ENCODE measurements around the gene MAMLD1. TPM values are rescaled to one million over a fixed set of nuclear protein-coding genes. Genes with fewer than 3 reads are reported as not detected.

MAMLD1 gene
- total RNA-seq, 1 donor from 2014 or later, result 5.0 TPM

GRCh38 chrX:150332023-150332422, 31.1 kb upstream of the MAMLD1 start:
- Histone ChIP-seq H3K4me3 (no peak overlapping the region), H3K9me3 (no peaks in the 10 kb centered on the region), H3K36me3 (no peaks in the 10 kb centered on the region), H3K4me1 (no peaks in the 10 kb centered on the region), H3K27ac (no peak overlapping the region), H3K27me3 (no peaks in the 10 kb centered on the region)
- no peak for TF ChIP-seq CTCF (IDR thresholded peaks at IDR 0.05)
- ATAC-seq, result no peak
- no peak for DNase-seq
- intact Hi-C loops (cut with DNase I), result no loop called here

GRCh38 chrX:150334100-150334499, 29.0 kb upstream of the MAMLD1 start:
- no peaks in the 10 kb centered on the region for H3K4me1 ChIP-seq
- no peak overlapping the region for H3K4me3 ChIP-seq
- H3K27me3 ChIP-seq, result no peaks in the 10 kb centered on the region
- no peaks in the 10 kb centered on the region for H3K9me3 ChIP-seq
- no peak overlapping the region for H3K27ac ChIP-seq
- intact Hi-C loops (cut with DNase I), result no loop called here
- ATAC-seq (no peak), DNase-seq (no peak)
- no peaks in the 10 kb centered on the region for H3K36me3 ChIP-seq
- TF ChIP-seq CTCF (IDR thresholded peaks at IDR 0.05), result no peak

GRCh38 chrX:150334981-150335380, 28.1 kb upstream of the MAMLD1 start:
- H3K4me3 ChIP-seq, result no peak overlapping the region
- intact Hi-C loops (cut with DNase I), result no loop called here
- no peaks in the 10 kb centered on the region for H3K9me3 ChIP-seq
- no peaks in the 10 kb centered on the region for H3K27me3 ChIP-seq
- ATAC-seq (no peak), DNase-seq (no peak)
- TF ChIP-seq CTCF (IDR thresholded peaks at IDR 0.05), result no peak
- no peaks in the 10 kb centered on the region for H3K4me1 ChIP-seq
- no peaks in the 10 kb centered on the region for H3K36me3 ChIP-seq
- no peak overlapping the region for H3K27ac ChIP-seq

- Histone ChIP-seq H3K4me1 (no peaks in the 10 kb centered on the region), H3K36me3 (no peaks in the 10 kb centered on the region), H3K27me3 (no peaks in the 10 kb centered on the region), H3K9me3 (no peaks in the 10 kb centered on the region), H3K4me3 (no peak overlapping the region), H3K27ac (no peak overlapping the region)
- no peak for TF ChIP-seq CTCF (IDR thresholded peaks at IDR 0.05)
- no peak for DNase-seq
- ATAC-seq, result no peak
- intact Hi-C loops (cut with DNase I), result no loop called here
Measured at GRCh38 chrX:150337026-150337425, 26.1 kb upstream of the MAMLD1 start.

GRCh38 chrX:150337536-150337935, 25.6 kb upstream of the MAMLD1 start:
- intact Hi-C loops (cut with DNase I), result no loop called here
- no peak for ATAC-seq
- Histone ChIP-seq H3K27me3 (no peaks in the 10 kb centered on the region), H3K4me3 (no peak overlapping the region), H3K4me1 (no peaks in the 10 kb centered on the region), H3K27ac (no peak overlapping the region), H3K9me3 (no peaks in the 10 kb centered on the region), H3K36me3 (no peaks in the 10 kb centered on the region)
- no peak for DNase-seq
- no peak for TF ChIP-seq CTCF (IDR thresholded peaks at IDR 0.05)

GRCh38 chrX:150338615-150339014, 24.5 kb upstream of the MAMLD1 start:
- Histone ChIP-seq H3K9me3 (no peaks in the 10 kb centered on the region), H3K27ac (no peak overlapping the region), H3K4me3 (no peak overlapping the region), H3K4me1 (no peaks in the 10 kb centered on the region), H3K27me3 (no peaks in the 10 kb centered on the region), H3K36me3 (no peaks in the 10 kb centered on the region)
- DNase-seq, result no peak
- no peak for TF ChIP-seq CTCF (IDR thresholded peaks at IDR 0.05)
- ATAC-seq, result no peak
- intact Hi-C loops (cut with DNase I), result no loop called here
